OCI-LY3 (cell line): ENCODE measurements around the gene CDK12.

Source experiments
- H2AFZ ChIP-seq: fragments of 200-600, 300-600 bp; shearing (Covaris generic); 2 replicates; pipeline ENCODE4 v1.6.0; 2014; ENCODE audit warnings: antibody characterized with exemption, low read depth, low read length
- H3K27ac ChIP-seq: fragments of 200-600, 300-600 bp; sonication (generic); 2 replicates; pipeline ENCODE4 v1.5.1; 2014; ENCODE audit warnings: mild to moderate bottlenecking, low read length, moderate library complexity, mixed read lengths
- H3K27me3 ChIP-seq: fragments of 200-600, 300-600 bp; sonication (generic); 2 replicates; pipeline ENCODE4 v1.6.1; 2014; ENCODE audit warnings: low read depth, low read length, mixed read lengths
- H3K36me3 ChIP-seq: fragments of 200-600, 300-600 bp; sonication (generic); replicated peaks from 2 replicates; pipeline ENCODE3; 2014; ENCODE audit warnings: low read depth, low read length, mixed read lengths
- H3K4me1 ChIP-seq: fragments of 300-600, 200-600 bp; sonication (generic); 2 replicates; pipeline ENCODE4 v1.6.1; 2014; ENCODE audit warnings: low read length, mixed read lengths
- H3K4me2 ChIP-seq: fragments of 200-600, 300-600 bp; sonication (generic); 2 replicates; pipeline ENCODE4 v1.6.1; 2014; ENCODE audit warnings: low read length, mixed read lengths
- H3K4me3 ChIP-seq: fragments of 300-600, 200-600 bp; sonication (generic); 2 replicates; pipeline ENCODE4 v1.5.1; 2014; ENCODE audit warnings: antibody characterized with exemption, mild to moderate bottlenecking, low read length, moderate library complexity
- H3K79me2 ChIP-seq: fragments of 300-600, 200-600 bp; shearing (Covaris generic); 2 replicates; pipeline ENCODE4 v1.6.1; 2014; ENCODE audit warnings: mild to moderate bottlenecking, low read length, mixed read lengths
- H3K9ac ChIP-seq: fragments of 300-600, 200-600 bp; shearing (Covaris generic); 2 replicates; pipeline ENCODE4 v1.6.0; 2014; ENCODE audit warnings: mild to moderate bottlenecking, low read length, moderate library complexity
- H3K9me3 ChIP-seq: fragments of 200-600, 300-600 bp; shearing (Covaris generic); 2 replicates; pipeline ENCODE4 v1.6.1; 2014; ENCODE audit warnings: low read length, mixed read lengths; ENCODE audit not compliant: insufficient read depth
- H4K20me1 ChIP-seq: fragments of 200-600, 300-600 bp; sonication (generic); 2 replicates; pipeline ENCODE4 v1.6.1; 2016; ENCODE audit warnings: low read length, mixed read lengths; ENCODE audit not compliant: insufficient read depth
- EZH2phosphoT487 ChIP-seq: fragments of 200-600 bp; shearing (Covaris generic); IDR thresholded peaks from 2 replicates; pipeline ENCODE4 v1.6.1; 2018; ENCODE audit warnings: antibody characterized with exemption, mixed run types, low read depth
- TF ChIP-seq, protein P1 (sequence below): fragments of 200-600, 300-600 bp; sonication (generic); IDR thresholded peaks from 2 replicates; pipeline ENCODE4 v1.5.1; 2014; ENCODE audit warnings: antibody characterized with exemption, low read length, low read depth

CDK12 gene

DNA sequence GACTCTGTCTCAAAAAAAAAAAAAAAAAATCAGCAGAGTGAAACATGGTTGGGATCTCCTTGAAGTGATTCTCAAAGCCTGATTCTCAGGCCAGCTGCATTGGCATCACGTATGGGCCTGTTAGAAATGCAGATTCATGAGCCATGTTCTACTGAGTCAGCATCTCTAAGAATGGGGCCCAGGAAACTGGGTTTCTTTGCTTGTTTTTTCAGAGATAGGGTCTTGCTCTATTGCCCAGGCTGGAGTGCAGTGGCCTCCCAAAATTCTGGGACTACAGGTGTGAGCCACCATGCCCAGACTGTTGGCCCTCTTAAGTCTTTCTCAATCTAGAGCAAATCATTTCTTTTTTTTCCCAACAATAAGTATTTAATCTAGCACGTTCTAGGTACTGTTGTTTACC lies 47.7 kb downstream of the CDK12 start:
- H3K4me1 ChIP-seq, result no peaks in the 10 kb centered on the region
- no peak overlapping the region for H3K4me3 ChIP-seq
- H3K27ac ChIP-seq, result no peak overlapping the region
- H4K20me1 ChIP-seq, result no peaks in the 10 kb centered on the region
- no peak overlapping the region for H3K4me2 ChIP-seq
- no peak overlapping the region for H3K9ac ChIP-seq
- TF ChIP-seq, protein P1, sequence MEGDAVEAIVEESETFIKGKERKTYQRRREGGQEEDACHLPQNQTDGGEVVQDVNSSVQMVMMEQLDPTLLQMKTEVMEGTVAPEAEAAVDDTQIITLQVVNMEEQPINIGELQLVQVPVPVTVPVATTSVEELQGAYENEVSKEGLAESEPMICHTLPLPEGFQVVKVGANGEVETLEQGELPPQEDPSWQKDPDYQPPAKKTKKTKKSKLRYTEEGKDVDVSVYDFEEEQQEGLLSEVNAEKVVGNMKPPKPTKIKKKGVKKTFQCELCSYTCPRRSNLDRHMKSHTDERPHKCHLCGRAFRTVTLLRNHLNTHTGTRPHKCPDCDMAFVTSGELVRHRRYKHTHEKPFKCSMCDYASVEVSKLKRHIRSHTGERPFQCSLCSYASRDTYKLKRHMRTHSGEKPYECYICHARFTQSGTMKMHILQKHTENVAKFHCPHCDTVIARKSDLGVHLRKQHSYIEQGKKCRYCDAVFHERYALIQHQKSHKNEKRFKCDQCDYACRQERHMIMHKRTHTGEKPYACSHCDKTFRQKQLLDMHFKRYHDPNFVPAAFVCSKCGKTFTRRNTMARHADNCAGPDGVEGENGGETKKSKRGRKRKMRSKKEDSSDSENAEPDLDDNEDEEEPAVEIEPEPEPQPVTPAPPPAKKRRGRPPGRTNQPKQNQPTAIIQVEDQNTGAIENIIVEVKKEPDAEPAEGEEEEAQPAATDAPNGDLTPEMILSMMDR, result no peak
- TF ChIP-seq EZH2phosphoT487, result no peak
- no peaks in the 10 kb centered on the region for H3K27me3 ChIP-seq
- H3K9me3 ChIP-seq, result no peaks in the 10 kb centered on the region
- peaks cover 11% of the 10 kb centered on the region for H3K79me2 ChIP-seq
- H3K36me3 ChIP-seq, result peaks cover 59% of the 10 kb centered on the region
- H2AFZ ChIP-seq, result no peak overlapping the region

DNA sequence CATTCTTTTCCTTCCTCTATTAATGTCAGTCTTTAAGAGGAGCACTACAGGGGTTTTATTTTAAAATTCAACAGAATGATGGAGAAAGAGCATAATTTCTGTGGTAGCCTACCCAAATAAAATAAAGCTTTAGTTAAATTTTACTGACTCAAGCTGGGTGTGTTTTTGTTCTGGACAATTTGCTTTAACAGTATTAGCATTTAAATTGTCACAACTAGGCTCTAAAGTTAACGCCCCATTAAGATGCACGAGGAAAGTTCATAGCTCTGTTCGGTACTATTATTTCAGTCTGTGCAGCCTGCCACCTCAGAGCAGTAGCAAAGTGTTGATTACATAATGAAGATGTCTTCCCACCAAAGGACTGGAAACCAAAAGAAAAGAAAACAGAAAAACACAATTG lies 52.0 kb downstream of the CDK12 start:
- Histone ChIP-seq H4K20me1 (no peaks in the 10 kb centered on the region), H3K27me3 (no peaks in the 10 kb centered on the region), H3K9ac (no peak overlapping the region), H3K4me3 (no peak overlapping the region), H3K4me1 (no peaks in the 10 kb centered on the region), H3K27ac (no peak overlapping the region), H3K4me2 (no peak overlapping the region), H3K9me3 (no peaks in the 10 kb centered on the region), H2AFZ (no peak overlapping the region), H3K79me2 (peaks cover 7% of the 10 kb centered on the region; the same call in 1 of the 2 replicates), H3K36me3 (peaks cover 70% of the 10 kb centered on the region)
- TF ChIP-seq, protein P1, result no peak
- no peak for TF ChIP-seq EZH2phosphoT487

DNA sequence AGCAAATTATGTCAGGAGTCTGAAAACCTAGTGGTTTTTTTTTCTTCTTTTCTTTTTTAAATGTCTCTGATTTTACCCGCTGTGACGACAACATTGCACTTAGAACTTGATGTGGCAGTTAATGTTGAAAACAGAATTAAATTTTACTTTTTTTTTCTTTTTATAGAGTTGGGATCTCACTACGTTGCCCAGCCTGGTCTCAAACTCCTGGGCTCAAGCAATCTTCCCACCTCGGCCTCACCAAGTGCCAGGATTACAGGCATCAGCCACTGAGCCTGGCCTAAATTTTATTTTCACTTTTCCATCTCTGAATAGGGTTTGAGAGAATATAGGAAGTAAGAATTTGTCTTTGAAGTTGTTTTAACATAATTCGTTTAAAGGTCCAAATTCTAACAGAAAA lies 52.6 kb downstream of the CDK12 start:
- no peaks in the 10 kb centered on the region for H3K9me3 ChIP-seq
- H3K4me1 ChIP-seq, result no peaks in the 10 kb centered on the region
- no peak overlapping the region for H3K4me3 ChIP-seq
- no peaks in the 10 kb centered on the region for H4K20me1 ChIP-seq
- H3K27ac ChIP-seq, result no peak overlapping the region
- H3K79me2 ChIP-seq, result 0 out of 2 replicates have a peak, but pooled peaks cover 3% of the 10 kb centered on the region
- no peak overlapping the region for H3K9ac ChIP-seq
- no peak for TF ChIP-seq EZH2phosphoT487
- no peak overlapping the region for H3K4me2 ChIP-seq
- H3K36me3 ChIP-seq, result peaks cover 67% of the 10 kb centered on the region
- no peak overlapping the region for H2AFZ ChIP-seq
- no peaks in the 10 kb centered on the region for H3K27me3 ChIP-seq

DNA sequence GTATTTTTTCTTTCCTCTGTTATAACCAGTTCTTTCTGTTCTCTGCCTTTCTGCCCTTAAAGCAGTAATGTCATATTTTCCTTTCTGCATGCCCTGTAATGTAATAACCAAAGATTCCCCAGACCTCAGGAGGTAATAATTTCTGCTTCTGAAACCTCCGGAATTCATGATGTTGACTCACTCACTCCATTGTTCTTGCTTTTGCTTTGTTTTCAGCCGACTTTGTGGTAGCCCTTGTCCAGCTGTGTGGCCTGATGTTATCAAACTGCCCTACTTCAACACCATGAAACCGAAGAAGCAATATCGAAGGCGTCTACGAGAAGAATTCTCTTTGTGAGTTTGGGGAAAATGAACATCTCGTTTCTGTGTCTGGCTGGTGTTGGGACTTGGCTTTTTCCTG lies 55.9 kb downstream of the CDK12 start:
- no peak overlapping the region for H3K4me2 ChIP-seq
- H2AFZ ChIP-seq, result no peak overlapping the region
- TF ChIP-seq, protein P1, result no peak
- TF ChIP-seq EZH2phosphoT487, result no peak
- peaks cover 54% of the 10 kb centered on the region for H3K36me3 ChIP-seq
- H3K79me2 ChIP-seq, result no peaks in the 10 kb centered on the region
- no peak overlapping the region for H3K4me3 ChIP-seq
- no peaks in the 10 kb centered on the region for H4K20me1 ChIP-seq
- no peak overlapping the region for H3K27ac ChIP-seq
- no peak overlapping the region for H3K9ac ChIP-seq
- H3K9me3 ChIP-seq, result no peaks in the 10 kb centered on the region
- H3K27me3 ChIP-seq, result no peaks in the 10 kb centered on the region
- H3K4me1 ChIP-seq, result no peaks in the 10 kb centered on the region
